Trophoblast cell (in vitro differentiated cells and primary cell): Measurements from ENCODE around the gene TEKT2.

Experiments used
- DNase-seq, 2 donors: peaks; one replicate each; pipeline ENCODE4 v3.0.0-alpha.2; 2016
- H2AFZ ChIP-seq: 2 replicates; pipeline ENCODE4 v1.6.1; 2013; ENCODE audit warnings: low read length, moderate library complexity, mild to moderate bottlenecking; ENCODE audit not compliant: insufficient read depth, poor library complexity
- H2AK5ac ChIP-seq: 2 replicates; pipeline ENCODE4 v1.6.1; 2013; ENCODE audit warnings: mild to moderate bottlenecking, low read length
- H2BK120ac ChIP-seq: 2 replicates; pipeline ENCODE4 v1.6.1; 2013; ENCODE audit warnings: low read length, mild to moderate bottlenecking, moderate library complexity; ENCODE audit not compliant: insufficient read depth, poor library complexity
- H2BK12ac ChIP-seq: 2 replicates; pipeline ENCODE4 v1.6.1; 2013; ENCODE audit warnings: mild to moderate bottlenecking, low read length, moderate library complexity
- H2BK5ac ChIP-seq: 2 replicates; pipeline ENCODE4 v1.6.1; 2013; ENCODE audit warnings: low read length, low read depth, moderate library complexity, mild to moderate bottlenecking; ENCODE audit not compliant: poor library complexity
- H3K14ac ChIP-seq: 2 replicates; pipeline ENCODE4 v1.6.1; 2013; ENCODE audit warnings: mild to moderate bottlenecking, low read length
- H3K18ac ChIP-seq: 2 replicates; pipeline ENCODE4 v1.6.1; 2013; ENCODE audit warnings: mild to moderate bottlenecking, low read length
- H3K23ac ChIP-seq: 2 replicates; pipeline ENCODE4 v1.6.1; 2013; ENCODE audit warnings: low read length
- H3K27ac ChIP-seq: 2 replicates; pipeline ENCODE4 v1.5.1; 2013; ENCODE audit warnings: low read depth, mild to moderate bottlenecking, inconsistent platforms, low read length, moderate library complexity
- H3K27me3 ChIP-seq: 2 replicates; pipeline ENCODE4 v1.6.1; 2013; ENCODE audit warnings: inconsistent platforms, mild to moderate bottlenecking, low read length, moderate library complexity; ENCODE audit not compliant: insufficient read depth
- H3K36me3 ChIP-seq, 2 experiments: 1 replicate in 1 of 2; 2 replicates in 1 of 2; pipeline ENCODE4 v1.6.1; 2013; ENCODE audit warnings: low read length in 2 of 2, mild to moderate bottlenecking in 2 of 2, moderate library complexity in 1 of 2; ENCODE audit not compliant: insufficient read depth in 2 of 2, control insufficient read depth in 1 of 2
- H3K4ac ChIP-seq: 2 replicates; pipeline ENCODE4 v1.6.1; 2013; ENCODE audit warnings: low read depth, mild to moderate bottlenecking, low read length, moderate library complexity
- H3K4me1 ChIP-seq, 2 experiments: 1 replicate in 1 of 2; 2 replicates in 1 of 2; pipeline ENCODE4 v1.6.1; 2013; ENCODE audit warnings: low read length in 2 of 2, mild to moderate bottlenecking in 2 of 2, moderate library complexity in 1 of 2; ENCODE audit not compliant: insufficient read depth in 2 of 2, control insufficient read depth in 1 of 2
- H3K4me2 ChIP-seq: 2 replicates; pipeline ENCODE4 v1.6.1; 2013; ENCODE audit warnings: inconsistent platforms, mild to moderate bottlenecking, low read length, moderate library complexity
- H3K4me3 ChIP-seq: 2 replicates; pipeline ENCODE4 v1.5.1; 2013; ENCODE audit warnings: mild to moderate bottlenecking, low read depth, low read length, inconsistent platforms
- H3K79me1 ChIP-seq: one replicate; pipeline ENCODE4 v1.6.1; 2013; ENCODE audit warnings: low read length
- H3K79me2 ChIP-seq: 2 replicates; pipeline ENCODE4 v1.6.1; 2013; ENCODE audit warnings: low read length, mild to moderate bottlenecking; ENCODE audit not compliant: control insufficient read depth, insufficient read depth, poor library complexity
- H3K9ac ChIP-seq: 2 replicates; pipeline ENCODE4 v1.6.1; 2013; ENCODE audit warnings: mild to moderate bottlenecking, low read length
- H3K9me3 ChIP-seq: 2 replicates; pipeline ENCODE4 v1.6.1; 2013; ENCODE audit warnings: low read depth, mild to moderate bottlenecking, control low read depth, inconsistent platforms, low read length; ENCODE audit not compliant: insufficient read depth
- H4K12ac ChIP-seq: 2 replicates; pipeline ENCODE4 v1.6.1; 2013; ENCODE audit warnings: low read depth, mild to moderate bottlenecking, low read length, moderate library complexity
- H4K8ac ChIP-seq: 2 replicates; pipeline ENCODE4 v1.6.1; 2013; ENCODE audit warnings: low read depth, mild to moderate bottlenecking, low read length, moderate library complexity
- H4K91ac ChIP-seq: one replicate; pipeline ENCODE4 v1.6.1; 2013; ENCODE audit warnings: low read depth, mild to moderate bottlenecking, low read length, moderate library complexity
- WGBS: extraction: QIAGEN DNeasy Blood & Tissue Kit; methylation state at CpG from one replicate; pipeline ENCODE4 v1.1.7; 2013; ENCODE audit warnings: missing lambda C conversion rate; ENCODE audit not compliant: insufficient read length, insufficient coverage; ENCODE audit errors: extremely low coverage; 5-methylcytosine and 5-hydroxymethylcytosine counted together

TEKT2 gene

GRCh38 chr1:36085126-36085525, 1.2 kb downstream of the TEKT2 start:
- no CpG with 5 or more reads among the region's 9 CpGs for WGBS
- no peaks in the 10 kb centered on the region for H3K27me3 ChIP-seq
- H4K91ac ChIP-seq = no peak overlapping the region
- no peak overlapping the region for H2BK5ac ChIP-seq
- peaks cover 4 to 13% of the 10 kb centered on the region in 2 experiments for H3K4me1 ChIP-seq
- no peak for DNase-seq
- no peaks in the 10 kb centered on the region for H3K36me3 ChIP-seq
- H3K9ac ChIP-seq = no peak overlapping the region
- H3K4ac ChIP-seq = no peak overlapping the region
- no peak overlapping the region for H2BK12ac ChIP-seq
- H4K12ac ChIP-seq = no peak overlapping the region
- peaks cover 8% of the 10 kb centered on the region for H3K79me2 ChIP-seq
- no peak overlapping the region for H2BK120ac ChIP-seq
- no peak overlapping the region for H3K4me2 ChIP-seq
- peaks cover 7% of the 10 kb centered on the region for H3K79me1 ChIP-seq
- no peak overlapping the region for H3K18ac ChIP-seq
- no peak overlapping the region for H3K23ac ChIP-seq
- H4K8ac ChIP-seq = no peak overlapping the region
- H3K14ac ChIP-seq = no peak overlapping the region
- H2AFZ ChIP-seq = no peak overlapping the region
- H2AK5ac ChIP-seq = no peak overlapping the region
- H3K9me3 ChIP-seq = no peaks in the 10 kb centered on the region
- no peak overlapping the region for H3K27ac ChIP-seq
- H3K4me3 ChIP-seq = no peak overlapping the region

- H4K12ac ChIP-seq = no peak overlapping the region
- no peak overlapping the region for H3K4me2 ChIP-seq
- H3K79me1 ChIP-seq = peaks cover 7% of the 10 kb centered on the region
- peaks cover 8% of the 10 kb centered on the region for H3K79me2 ChIP-seq
- no peaks in the 10 kb centered on the region for H3K9me3 ChIP-seq
- H2BK5ac ChIP-seq = no peak overlapping the region
- H3K4ac ChIP-seq = no peak overlapping the region
- no peak overlapping the region for H4K8ac ChIP-seq
- no peak overlapping the region for H2BK120ac ChIP-seq
- H3K18ac ChIP-seq = no peak overlapping the region
- H3K23ac ChIP-seq = no peak overlapping the region
- peaks cover 0 to under 1% of the 10 kb centered on the region in 2 experiments for H3K36me3 ChIP-seq
- H3K4me3 ChIP-seq = no peak overlapping the region
- no peak overlapping the region for H2AFZ ChIP-seq
- no peak overlapping the region for H3K9ac ChIP-seq
- DNase-seq = no peak
- H3K4me1 ChIP-seq = peaks cover 4 to 13% of the 10 kb centered on the region in 2 experiments
- H2AK5ac ChIP-seq = no peak overlapping the region
- H4K91ac ChIP-seq = no peak overlapping the region
- no peak overlapping the region for H3K14ac ChIP-seq
- no peak overlapping the region for H3K27ac ChIP-seq
- WGBS = no CpG with 5 or more reads among the region's 29 CpGs
- no peaks in the 10 kb centered on the region for H3K27me3 ChIP-seq
- no peak overlapping the region for H2BK12ac ChIP-seq
Observed at GRCh38 chr1:36085686-36086526, 2.0 kb downstream of the TEKT2 start.

DNA sequence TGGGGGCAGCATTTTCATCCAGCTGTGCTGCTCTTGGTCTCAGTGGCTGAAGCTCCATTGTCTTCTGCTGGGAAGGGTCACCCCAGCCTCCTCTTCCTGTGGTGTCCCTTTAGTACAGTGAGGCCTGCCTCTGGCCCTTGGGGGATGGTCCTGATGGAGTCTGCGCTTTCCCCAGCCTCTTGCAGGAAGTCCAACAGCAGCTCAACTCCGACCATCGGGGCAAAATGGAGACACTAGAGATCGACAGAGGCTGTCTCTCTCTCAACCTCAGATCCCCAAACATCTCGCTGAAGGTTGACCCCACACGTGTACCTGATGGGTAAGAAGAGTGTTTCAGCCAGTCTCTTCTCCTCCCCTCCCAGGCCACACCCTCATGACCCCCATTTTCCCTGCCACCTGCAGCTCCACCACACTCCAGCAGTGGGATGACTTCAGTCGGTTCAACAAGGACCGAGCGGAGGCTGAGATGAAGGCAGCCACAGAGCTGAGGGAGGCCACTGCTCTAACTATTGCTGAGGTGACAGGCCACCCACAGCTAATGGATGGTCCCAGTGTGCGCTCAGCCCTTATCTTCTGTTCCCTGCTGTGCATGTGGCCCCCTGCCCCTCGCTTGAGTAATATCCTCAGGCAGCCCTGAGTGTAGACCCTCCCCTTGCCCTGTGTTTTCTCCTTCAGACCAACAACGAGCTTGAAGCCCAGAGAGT, 2.8 kb downstream of the TEKT2 start:
- Histone ChIP-seq H3K9ac (no peak overlapping the region), H3K4me3 (no peak overlapping the region), H3K79me1 (peaks cover 7% of the 10 kb centered on the region), H2BK12ac (no peak overlapping the region), H3K14ac (no peak overlapping the region), H2BK120ac (no peak overlapping the region), H3K4me2 (no peak overlapping the region), H4K12ac (no peak overlapping the region), H4K91ac (no peak overlapping the region), H3K23ac (no peak overlapping the region), H3K36me3 (peaks cover 6 to 8% of the 10 kb centered on the region in 2 experiments), H2AFZ (no peak overlapping the region), H4K8ac (no peak overlapping the region), H3K4ac (no peak overlapping the region), H3K4me1 (peaks cover 4 to 13% of the 10 kb centered on the region in 2 experiments), H2AK5ac (no peak overlapping the region), H3K79me2 (peaks cover 8% of the 10 kb centered on the region), H3K9me3 (no peaks in the 10 kb centered on the region), H3K27ac (no peak overlapping the region), H3K27me3 (no peaks in the 10 kb centered on the region), H2BK5ac (no peak overlapping the region), H3K18ac (no peak overlapping the region)
- DNase-seq = no peak
- no CpG with 5 or more reads among the region's 12 CpGs for WGBS

DNA sequence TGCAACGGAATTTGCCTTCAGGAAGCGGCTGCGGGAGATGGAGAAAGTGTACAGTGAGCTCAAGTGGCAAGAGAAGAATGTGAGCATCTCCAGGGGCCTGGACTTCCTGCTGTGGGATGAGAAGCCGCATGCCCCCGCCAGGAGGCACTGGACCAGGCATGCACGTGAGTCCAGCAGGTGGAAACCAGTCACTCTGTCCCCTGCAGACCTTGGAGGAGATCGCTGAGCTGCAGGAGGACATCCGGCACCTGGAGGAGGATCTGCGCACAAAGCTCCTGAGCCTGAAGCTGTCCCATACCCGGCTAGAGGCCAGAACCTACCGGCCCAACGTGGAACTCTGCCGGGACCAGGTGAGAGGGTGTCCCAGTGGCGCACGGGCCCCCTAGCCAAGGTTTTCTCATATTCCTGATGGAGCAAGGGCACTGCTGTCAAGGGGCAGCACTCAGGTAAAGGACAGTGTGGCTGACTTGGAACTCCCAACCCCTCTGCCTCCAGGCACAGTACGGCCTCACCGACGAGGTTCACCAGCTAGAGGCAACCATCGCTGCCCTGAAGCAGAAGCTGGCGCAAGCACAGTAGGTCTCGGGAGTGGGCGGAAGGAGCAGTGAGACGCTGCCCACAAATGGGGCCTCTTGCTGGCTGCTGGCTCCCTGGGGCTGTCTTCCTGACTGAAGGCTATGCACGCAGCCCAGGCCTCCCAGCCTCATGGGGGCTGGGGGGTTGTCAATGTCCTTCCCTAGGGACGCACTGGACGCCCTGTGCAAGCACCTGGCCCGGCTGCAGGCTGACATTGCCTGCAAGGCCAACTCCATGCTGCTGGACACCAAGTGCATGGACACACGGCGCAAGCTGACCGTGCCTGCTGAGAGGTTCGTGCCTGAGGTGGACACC, 3.6 kb downstream of the TEKT2 start:
- Histone ChIP-seq H3K27me3 (no peaks in the 10 kb centered on the region), H2BK5ac (no peak overlapping the region), H3K9ac (no peak overlapping the region), H3K4me3 (no peak overlapping the region), H3K9me3 (no peaks in the 10 kb centered on the region), H4K12ac (peak overlapping the region; percentile 87), H3K36me3 (peaks cover 14 to 16% of the 10 kb centered on the region in 2 experiments), H3K18ac (no peak overlapping the region), H3K27ac (no peak overlapping the region), H2BK12ac (no peak overlapping the region), H2AK5ac (peak overlapping the region; percentile 45), H4K8ac (peak overlapping the region; percentile 99), H4K91ac (peak overlapping the region; percentile 85), H3K79me1 (peaks cover 7% of the 10 kb centered on the region), H3K79me2 (peaks cover 8% of the 10 kb centered on the region), H2AFZ (peak overlapping the region; percentile 87), H3K4me1 (peaks cover 4 to 13% of the 10 kb centered on the region in 2 experiments), H3K23ac (no peak overlapping the region), H3K4ac (no peak overlapping the region), H3K14ac (no peak overlapping the region), H3K4me2 (no peak overlapping the region), H2BK120ac (no peak overlapping the region)
- DNase-seq = no peak
- no CpG with 5 or more reads among the region's 31 CpGs for WGBS
